HG03025 (cell line): ENCODE data around the gene FARP2.

Source experiments
- ATAC-seq: cut with Tn5 transposase; IDR thresholded peaks from one replicate; pipeline ENCODE4 v1.9.1; 2021; ENCODE audit warnings: mild to moderate bottlenecking, moderate library complexity; ENCODE audit not compliant: unreplicated experiment, low FRiP score

The FARP2 gene

DNA sequence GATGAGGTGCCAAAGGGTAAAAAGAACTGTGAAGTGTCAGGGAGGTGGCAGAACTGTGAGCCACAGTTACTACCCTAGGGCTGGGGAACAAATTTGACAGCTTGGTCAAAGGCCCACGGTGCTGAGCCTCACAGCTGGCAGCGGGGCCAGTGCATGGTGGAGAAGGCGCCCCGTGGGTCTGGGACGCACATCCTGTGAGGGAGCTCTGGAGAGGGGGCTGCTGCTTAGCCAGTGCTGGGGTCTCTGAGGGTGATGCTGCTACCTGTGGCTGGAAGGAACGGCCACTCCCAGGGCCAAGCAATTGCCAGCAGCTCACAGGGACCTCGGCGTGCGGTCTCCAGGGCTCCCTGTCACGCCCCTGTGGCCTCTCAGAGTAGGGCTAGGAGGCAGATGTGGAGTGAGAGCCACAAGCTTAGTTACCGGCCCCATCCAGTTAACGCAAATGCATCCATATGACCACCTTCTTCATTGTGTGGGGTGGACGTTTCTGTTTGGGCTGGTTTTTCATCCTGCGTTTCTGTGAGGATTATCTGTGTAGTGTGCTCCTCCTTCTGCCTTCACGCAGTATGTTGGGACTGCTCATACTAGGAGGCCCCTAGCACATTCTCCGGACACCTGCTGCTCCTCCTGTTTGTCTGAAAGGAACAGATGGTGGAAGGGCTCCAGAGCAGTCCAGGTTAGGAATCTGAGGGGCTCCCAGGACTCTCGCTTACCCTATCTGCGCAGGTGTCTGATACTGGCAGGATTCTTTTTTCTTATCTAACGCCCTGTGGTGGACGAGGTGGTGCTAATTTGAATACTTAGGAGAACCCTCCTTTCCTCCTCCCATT is 126.3 kb downstream of the FARP2 start:
- ATAC-seq = no peak

DNA sequence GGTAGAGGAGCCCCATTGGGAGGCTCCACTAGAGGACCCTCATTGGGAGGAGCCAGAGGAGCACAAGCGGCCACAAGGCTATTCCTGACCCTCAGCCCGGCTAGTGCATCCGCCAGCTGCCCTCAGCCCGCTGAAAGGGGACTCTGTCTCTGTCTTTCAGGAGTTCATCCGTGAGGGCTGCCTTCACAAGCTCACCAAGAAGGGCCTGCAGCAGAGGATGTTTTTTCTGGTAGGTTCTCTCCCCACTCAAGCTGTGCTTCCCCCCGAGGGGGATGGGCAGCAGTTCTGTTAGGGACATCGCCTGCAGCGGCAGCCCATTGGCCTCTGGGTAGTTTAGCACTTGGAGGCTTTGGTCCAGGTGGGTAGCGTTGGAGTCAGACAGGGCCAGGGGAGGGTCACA is 127.2 kb downstream of the FARP2 start:
- ATAC-seq = no peak

- no peak for ATAC-seq
Observed at GRCh38 chr2:241485172-241485911, 129.3 kb downstream of the FARP2 start.

DNA sequence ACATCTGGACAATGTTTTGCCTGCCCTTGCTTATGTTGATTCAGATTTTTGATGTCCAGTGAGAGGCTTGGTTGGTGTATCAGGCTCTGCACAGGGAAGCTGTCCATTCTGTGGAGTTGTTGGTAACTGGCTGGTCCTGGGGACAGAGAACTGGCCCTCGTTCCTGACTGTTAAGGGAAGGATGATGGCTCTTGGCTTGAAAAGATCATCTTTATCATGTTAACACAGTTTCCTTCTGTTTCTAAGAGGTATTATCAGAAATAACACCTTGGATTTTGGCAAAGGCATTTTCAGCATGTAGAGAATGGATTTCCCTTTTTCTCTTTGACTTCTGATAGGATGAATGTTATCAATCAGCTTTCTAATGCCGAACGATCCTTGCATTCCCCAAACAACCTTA is 133.0 kb downstream of the FARP2 start:
- ATAC-seq = no peak

- ATAC-seq = no peak
Observed at GRCh38 chr2:241489733-241490680, 133.9 kb downstream of the FARP2 start.

- ATAC-seq = no peak
Observed at GRCh38 chr2:241490825-241491506, 134.9 kb downstream of the FARP2 start.

DNA sequence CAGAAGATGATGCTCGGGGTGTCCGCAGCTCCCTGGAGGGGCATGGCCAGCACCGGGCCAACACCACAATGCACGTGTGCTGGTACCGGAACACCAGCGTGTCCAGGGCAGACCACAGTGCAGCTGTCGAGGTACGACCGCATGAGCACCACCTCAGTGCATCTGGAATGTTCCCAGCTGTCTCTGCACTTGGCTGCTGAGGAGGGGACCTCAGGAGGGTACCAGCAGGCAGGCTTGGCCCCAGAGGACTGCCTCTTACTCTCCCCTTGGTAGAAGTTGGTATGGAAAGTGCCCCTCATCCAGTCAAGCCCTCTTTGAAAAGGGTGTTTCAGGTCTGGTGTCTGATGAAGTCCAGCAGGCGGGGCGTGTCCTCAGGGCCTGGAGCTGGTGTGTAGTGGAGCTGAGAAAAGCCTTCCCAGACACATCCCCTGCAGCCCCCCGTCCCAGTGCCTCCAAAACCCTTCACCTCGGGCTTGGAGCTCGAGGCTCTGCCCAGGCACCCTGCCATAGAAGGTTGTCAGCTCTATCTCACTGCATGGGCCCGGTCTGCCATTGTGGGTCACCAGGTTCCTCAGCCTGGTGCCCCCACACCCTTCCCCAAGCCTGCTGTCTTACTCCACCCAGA is 135.6 kb downstream of the FARP2 start:
- ATAC-seq = no peak

- no peak for ATAC-seq
Observed at GRCh38 chr2:241492174-241492565, 136.1 kb downstream of the FARP2 start.

GRCh38 chr2:241493092-241493491 is 137.0 kb downstream of the FARP2 start:
- ATAC-seq = no peak

- no peak for ATAC-seq
Observed at GRCh38 chr2:241494311-241494908, 138.3 kb downstream of the FARP2 start.

DNA sequence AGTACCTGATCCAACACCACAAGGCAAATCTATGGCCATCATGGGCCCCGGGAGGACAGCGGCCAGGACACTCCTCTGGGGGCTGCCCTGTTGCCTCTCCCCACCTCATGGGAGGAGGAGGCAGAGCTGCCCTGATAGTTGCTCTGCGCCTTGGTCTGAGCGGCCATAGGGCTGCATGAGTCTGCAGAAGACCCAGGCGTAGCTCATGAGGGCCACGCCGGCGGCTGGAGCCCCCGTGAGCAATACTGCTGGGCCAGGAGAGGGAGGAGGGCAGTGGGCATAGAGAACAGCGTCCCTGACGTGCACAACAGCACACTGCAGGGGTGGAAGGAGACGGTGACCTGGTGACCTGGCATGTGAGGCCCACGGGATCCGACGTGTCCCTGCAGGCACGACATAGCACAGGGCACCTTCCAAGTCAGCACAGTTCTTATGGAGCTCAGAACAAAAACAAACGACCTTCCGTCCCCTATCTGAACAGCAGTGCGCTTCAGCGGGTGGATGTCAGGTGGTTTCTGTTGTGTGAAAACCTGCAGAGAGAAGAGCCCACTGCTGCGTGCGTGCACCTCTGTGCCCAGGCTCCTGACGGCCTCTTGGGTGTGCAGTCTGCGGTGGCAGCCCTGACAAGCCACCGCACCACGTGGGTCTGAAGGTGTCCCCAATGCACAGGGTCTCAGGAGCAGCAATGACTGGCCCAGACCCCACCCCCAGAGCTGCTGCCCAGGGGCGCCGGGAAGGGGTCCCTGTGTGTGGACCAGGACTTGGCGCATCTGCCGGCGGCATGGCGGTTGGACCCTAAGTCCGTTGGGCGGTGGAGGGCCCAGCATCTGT is 139.3 kb downstream of the FARP2 start:
- ATAC-seq = no peak

DNA sequence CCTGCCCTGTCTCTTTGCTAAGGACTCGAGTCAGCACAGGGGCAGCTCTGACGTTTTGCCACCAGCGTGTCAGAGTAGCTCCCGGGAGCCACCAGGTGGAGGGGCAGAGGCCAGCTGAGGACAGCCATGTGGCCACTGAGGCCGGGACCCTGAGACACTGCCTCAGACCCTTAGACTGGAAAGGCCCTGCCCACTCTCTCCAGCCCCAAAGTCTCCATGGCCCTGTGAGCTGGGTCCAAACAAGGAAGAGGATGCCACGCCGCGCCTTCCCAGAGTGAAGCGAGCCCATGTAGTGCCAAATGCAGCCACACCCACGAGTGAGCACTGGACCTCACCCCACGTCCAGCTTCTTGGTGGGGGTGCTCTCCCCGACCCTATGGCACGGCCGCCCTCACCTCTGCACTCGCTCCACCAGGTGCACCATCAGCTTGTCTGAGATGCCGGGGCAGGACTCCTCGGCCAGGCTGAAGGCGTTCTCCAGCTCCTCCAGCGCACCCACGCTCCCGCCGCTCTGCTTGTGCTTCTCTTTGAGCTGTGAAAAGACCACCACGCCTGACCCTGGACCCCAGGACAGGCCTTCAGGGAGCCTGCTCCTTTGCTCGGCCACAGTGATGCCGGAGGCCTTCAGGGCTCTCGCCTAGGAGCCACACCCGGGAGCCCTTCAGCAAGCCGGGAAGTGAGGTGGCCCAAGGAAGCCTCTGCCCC is 140.1 kb downstream of the FARP2 start:
- no peak for ATAC-seq

- ATAC-seq = no peak
Observed at GRCh38 chr2:241496904-241497877, 141.1 kb downstream of the FARP2 start.

GRCh38 chr2:241498115-241499070 is 142.3 kb downstream of the FARP2 start:
- ATAC-seq = no peak

DNA sequence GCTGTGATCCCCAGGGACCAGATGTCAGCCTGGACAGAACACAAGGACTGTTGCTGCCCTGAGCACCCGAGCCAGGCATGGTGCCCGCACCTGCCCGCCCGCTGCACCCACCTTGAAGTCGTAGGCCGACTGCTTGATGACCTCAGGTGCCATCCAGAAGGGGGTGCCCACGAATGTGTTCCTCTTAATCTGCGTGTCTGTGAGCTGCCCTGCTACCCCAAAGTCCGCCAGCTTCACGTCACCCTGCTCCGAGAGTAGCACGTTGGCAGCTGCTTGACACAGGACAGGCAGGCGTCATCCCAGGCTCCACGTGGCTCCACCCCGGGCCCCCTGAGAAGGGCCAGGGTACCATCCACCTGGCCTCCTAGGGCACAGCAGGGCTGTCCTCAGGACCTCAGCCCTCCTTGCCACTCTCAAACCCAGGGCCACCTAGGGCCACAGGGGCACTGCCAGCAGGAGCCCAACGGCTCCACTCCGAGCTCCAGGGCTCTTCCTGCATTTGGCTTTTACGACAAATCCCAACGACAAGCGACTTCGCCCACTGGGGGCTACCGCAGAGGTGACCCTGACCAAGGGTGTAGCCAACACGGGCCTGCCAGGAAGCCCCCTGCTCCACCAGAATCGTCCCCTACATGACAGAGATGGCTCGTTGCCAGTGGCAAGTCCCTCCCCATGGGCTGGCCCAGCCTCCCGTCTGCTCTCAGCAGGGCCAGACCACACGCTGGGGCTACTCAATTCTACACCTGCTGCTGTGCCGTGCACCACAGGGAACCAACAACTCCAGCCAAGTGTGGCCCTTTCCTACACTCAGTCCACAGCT is 143.3 kb downstream of the FARP2 start:
- ATAC-seq = no peak
